ENCODE results near the gene REXO1.

The REXO1 gene

DNA sequence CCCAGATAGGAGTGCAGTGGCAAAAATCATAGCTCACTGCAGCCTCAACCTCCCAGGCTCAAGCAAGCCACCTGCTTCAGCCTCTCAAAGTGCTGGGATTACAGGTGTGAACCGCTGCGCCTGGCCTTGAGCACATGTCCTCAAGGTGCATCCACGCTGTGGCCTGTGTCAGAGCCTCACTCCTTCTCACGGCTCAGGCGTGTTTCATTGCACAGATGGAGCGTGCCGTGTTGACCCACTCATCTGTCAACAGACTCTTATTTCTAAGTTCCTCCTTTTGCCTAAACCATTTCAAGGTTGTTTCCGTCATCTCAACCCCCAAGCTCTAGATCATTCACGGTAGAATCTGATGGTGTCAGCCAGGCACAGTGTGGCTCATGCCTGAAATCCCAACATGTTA lies 64.4 kb downstream of the REXO1 start:
- no peak for DNase-seq

GRCh38 chr19:1783354-1783753 lies 64.9 kb downstream of the REXO1 start:
- DNase-seq, result no peak

DNA sequence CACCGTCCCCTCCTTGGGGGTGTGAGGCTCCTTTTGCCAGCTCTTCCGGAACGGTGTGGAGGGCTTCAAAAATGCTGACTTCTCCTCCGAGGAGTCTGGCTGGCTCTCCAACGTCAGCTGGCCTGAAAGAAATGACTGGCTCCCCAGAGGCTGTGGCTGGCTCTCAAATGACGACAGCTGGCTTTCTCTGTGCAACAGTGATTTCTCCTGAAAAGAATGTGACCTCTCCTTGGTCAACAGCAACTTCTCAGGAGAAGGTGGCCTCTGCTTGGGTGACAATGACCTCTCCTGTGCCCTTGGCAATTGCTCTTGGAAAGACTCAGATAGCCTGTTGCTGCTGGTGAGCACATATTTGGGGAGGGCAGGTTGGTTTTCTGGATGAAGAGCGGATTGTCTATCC lies 65.8 kb downstream of the REXO1 start:
- no peak for DNase-seq

GRCh38 chr19:1780272-1780958 lies 67.9 kb downstream of the REXO1 start:
- no peak for DNase-seq

GRCh38 chr19:1779574-1779973 lies 68.7 kb downstream of the REXO1 start:
- no peak for DNase-seq

- DNase-seq, result no peak
Observed at GRCh38 chr19:1777149-1777548, 71.1 kb downstream of the REXO1 start.

GRCh38 chr19:1776606-1777147 lies 71.6 kb downstream of the REXO1 start:
- no peak for DNase-seq

- DNase-seq, result no peak
Observed at GRCh38 chr19:1775951-1776605, 72.2 kb downstream of the REXO1 start.

DNA sequence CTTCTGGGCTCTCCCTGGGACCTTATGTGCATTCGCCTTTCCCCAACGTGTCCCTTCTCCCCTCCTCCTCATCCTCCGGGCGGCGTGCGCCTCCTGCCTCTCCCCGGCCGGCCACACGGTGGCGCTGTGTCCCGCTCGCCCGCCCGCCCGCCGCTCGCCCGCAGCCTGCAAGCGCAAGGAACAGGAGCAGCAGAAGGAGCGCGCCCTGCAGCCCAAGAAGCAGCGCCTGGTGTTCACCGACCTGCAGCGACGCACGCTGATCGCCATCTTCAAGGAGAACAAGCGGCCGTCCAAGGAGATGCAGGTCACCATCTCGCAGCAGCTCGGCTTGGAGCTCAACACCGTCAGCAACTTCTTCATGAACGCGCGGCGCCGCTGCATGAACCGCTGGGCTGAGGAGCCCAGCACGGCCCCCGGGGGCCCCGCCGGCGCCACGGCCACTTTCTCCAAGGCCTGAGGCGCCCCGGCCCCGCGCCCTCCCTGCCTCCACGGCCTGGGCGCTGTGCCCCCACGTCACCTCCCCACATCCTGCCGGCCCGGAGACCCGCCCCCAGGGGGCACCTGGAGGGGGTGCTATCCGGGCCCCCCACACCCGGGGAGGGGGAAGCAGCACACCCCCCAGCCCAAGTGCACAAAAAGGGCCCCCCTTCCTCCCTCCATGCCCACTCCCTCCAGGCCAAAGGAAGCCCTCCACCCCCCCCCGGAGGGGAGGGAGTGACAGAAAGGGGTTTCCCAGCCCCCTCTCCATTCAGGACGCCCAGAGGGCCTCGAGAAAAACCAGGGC lies 73.1 kb downstream of the REXO1 start:
- no peak for DNase-seq

GRCh38 chr19:1773184-1773583 lies 75.1 kb downstream of the REXO1 start:
- DNase-seq, result peak; percentile 91

DNA sequence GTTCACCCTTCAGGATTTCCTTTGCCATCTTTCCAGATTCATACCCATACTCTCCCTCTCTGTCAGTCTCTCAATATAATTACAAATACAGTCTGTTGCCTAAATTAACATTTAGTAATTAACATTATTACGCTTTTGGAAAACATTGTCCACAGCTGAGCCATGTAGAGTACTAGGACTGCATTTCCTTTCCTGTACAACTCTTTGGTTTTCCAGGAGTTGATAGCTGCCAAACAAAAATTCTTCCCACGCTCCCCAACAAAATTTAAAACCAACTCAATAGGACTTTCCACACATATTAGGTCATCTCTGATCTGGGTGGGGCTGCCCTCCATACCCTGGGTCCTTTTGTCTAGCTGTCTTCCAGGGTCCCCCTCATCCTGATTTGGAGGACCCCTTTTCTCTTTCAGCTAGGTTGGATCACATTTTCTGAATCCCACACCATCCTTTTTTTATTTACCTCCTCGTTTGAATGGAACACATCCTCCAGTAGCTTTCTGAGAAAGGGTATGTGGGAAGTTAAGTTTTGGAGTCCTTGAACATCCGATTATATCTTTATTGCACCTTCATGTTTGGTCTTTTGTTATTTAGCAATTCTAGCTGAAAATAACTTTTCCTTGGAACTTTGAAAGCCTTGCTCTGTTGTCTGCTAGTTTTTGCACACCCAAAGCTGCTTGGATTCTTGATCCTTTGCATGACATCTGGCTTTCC lies 77.3 kb downstream of the REXO1 start:
- no peak for DNase-seq

DNA sequence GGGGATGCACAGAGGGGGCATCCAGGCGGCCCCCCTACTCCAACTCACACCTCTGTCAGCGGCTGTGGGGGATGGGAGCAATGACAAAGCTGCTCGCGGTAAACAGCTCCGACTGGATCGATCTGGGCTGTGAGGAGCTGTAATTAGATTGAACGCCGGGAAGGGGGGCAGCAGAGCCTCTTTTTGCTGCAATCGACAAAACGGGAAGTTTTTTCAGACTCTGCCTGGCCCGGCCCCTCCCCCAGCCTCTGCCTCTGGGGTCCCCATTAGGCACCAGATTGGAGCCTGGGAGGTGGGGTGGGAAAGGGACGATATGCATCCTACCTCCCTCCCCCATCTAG lies 78.7 kb downstream of the REXO1 start:
- no peak for DNase-seq

DNA sequence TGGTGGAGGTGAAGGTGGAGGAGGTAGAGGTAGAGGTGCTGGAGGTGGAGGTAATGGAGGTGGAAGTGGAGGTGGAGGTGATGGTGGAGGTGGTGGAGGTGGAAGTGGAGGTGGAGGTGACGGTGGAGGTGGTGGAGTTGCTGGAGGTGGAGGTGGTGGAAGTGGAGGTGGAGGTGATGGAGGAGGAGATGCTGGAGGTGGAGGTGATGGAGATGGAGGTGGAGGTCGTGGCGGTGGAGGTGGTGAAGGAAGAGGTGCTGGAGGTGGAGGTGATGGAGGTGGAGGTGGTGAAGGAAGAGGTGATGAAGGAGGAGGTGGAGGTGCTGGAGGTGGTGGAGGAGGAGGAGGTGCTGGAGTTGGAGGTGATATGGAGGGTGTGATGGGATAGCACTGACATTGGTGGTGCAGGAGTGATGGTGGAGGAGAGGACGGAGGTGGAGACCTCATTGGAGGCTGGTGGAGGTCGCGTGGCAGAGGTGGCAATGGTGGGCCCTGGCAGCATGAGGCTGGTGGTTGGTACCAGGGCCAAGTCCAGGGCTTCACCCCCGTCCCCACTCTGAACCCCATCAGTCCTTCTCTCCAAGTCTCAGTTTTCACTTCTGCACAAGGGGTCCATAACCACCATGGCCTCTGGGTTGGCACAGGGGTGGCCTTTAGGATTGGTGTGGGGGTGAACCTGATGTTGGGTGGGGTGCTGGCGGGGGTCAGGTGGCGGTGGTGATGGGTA lies 79.2 kb downstream of the REXO1 start:
- DNase-seq, result no peak

GRCh38 chr19:1768248-1768647 lies 80.0 kb downstream of the REXO1 start:
- DNase-seq, result no peak

- DNase-seq, result no peak
Observed at GRCh38 chr19:1767464-1767933, 80.8 kb downstream of the REXO1 start.

DNA sequence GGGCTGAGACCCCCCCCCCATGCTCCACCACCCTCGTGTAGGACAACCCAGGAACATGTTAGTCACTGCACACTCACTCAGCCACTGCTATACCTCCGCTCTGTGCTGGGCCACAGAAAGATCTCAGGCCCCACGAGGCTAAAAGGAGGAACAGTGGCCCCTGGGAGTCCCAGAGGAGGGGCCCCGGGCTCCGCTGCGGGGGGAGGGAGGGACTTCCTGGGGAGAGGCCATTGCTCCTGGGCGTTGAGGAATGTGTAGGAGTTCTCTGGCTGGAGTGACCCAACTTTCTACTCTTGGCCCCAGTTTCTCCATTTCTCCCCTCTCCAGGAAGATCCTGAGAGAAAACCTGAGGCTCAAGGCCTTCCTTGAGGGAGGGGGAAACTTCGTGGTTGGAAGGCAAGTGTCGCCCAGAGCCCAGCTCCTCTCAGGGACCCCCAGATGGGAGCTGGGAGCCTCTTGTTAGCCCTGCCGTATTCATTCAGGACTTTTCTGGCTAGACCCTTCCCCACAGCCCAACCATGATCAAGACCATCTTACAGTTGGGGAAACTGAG lies 81.4 kb downstream of the REXO1 start:
- DNase-seq, result no peak

DNA sequence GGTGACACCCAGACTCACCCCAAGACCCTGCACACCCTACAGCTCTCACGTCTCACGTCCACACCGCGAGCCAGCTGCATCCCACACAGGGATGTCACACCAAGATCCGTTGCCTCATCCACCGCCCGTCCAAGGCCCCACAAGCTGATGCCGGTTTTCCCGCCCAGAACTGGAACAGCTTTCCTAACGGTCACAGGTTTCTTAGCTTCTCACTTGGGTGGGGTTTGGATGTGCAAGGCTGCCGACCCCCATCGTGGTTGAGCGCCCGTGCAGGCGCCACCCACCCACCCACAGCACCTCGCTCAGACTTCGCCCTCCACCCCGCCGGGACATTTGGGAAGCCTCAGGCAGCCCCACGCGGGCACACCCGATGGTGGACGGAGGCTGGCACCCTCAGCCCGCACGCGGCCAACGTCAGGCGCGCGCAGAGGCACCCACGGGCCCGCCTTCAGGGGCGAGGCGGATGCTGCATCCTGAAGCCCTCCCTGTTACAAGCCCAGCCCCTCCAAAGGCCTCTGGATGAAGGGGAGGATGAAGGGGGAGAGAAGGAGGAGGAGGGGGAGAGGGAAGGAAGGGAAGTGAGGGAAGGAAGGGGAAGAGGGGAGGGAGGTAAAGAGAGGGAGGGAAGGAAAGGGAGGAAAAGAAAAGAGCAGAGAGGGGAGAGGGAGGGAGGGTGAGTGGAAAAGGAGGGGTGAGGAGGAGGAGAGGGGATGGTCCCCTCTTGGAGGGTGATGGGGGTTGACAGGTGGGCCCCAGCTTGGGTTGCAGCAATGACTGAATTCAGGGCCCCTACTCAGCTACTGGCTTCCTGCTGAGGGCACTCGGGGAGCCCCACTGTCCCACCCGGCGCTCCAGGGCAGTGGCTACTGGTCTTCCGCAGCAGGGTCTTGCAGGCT lies 82.1 kb downstream of the REXO1 start:
- no peak for DNase-seq
